SK-N-MC (cell line): ENCODE data around the gene TLR3.

Experiments
- EZH2 ChIP-seq: fragments of 200-600 bp; sonication (generic); IDR thresholded peaks from one replicate; pipeline ENCODE4 v1.6.1; 2017; ENCODE audit warnings: antibody characterized with exemption
- FOXP2 ChIP-seq: optimal IDR thresholded peaks from 2 replicates; pipeline ENCODE3; 2011; ENCODE audit warnings: mild to moderate bottlenecking, moderate library complexity; ENCODE audit not compliant: insufficient read depth; ENCODE audit errors: extremely low read length, control extremely low read depth
- POLR2AphosphoS5 ChIP-seq: IDR thresholded peaks from 2 replicates; pipeline ENCODE4 v1.6.1; 2012; ENCODE audit warnings: mild to moderate bottlenecking, low read depth, low read length, borderline replicate concordance

- TF ChIP-seq EZH2 (no peak), POLR2AphosphoS5 (no peak), FOXP2 (no peak)
Measured at GRCh38 chr4:186088523-186088922, 19.6 kb downstream of the TLR3 start.
